Stomach (tissue), 4 donors: Measurements from ENCODE around the gene CD80.

ENCODE experiments used
- CTCF ChIP-seq, 7 experiments: fragments of 450-650 bp in 4 of 7; fragments of 200-600 bp in 3 of 7; sonication (generic) in 3 of 7; IDR thresholded peaks; one replicate each; pipeline ENCODE4 v1.5.1; 2016 to 2019; ENCODE audit warnings: antibody characterized with exemption in 7 of 7, control low read depth in 2 of 7, mild to moderate bottlenecking in 1 of 7
- POLR2A ChIP-seq, 4 donors: fragments of 450-650 bp; IDR thresholded peaks; one replicate each; pipeline ENCODE4 v1.6.1; 2016; ENCODE audit warnings: antibody characterized with exemption in 4 of 4, control low read depth in 2 of 4, mild to moderate bottlenecking in 1 of 4, moderate library complexity in 1 of 4
- POLR2AphosphoS5 ChIP-seq, 3 donors: sonication (generic); formaldehyde crosslinking; IDR thresholded peaks; one replicate each; pipeline ENCODE4 v1.6.1; 2016; ENCODE audit warnings: antibody characterized with exemption in 3 of 3

- no peak for TF ChIP-seq POLR2A (IDR thresholded peaks at IDR 0.05)
- TF ChIP-seq POLR2AphosphoS5 (IDR thresholded peaks at IDR 0.05), result no peak
- TF ChIP-seq CTCF (IDR thresholded peaks at IDR 0.05), result no peak
Measured at GRCh38 chr3:119592861-119593260, 33.4 kb upstream of the CD80 start.
